Neural cell (in vitro differentiated cells): ENCODE data around the gene OPRM1. TPM values are rescaled to one million over a fixed set of nuclear protein-coding genes. Genes with fewer than 3 reads are reported as not detected.
"Not testable (repeated sequence)": the region's sequence is repeated elsewhere in the genome, so short reads cannot be mapped to it uniquely, and the experiment has no call there.

Source experiments
- H2AFZ ChIP-seq: fragments of 200-600, 300-800 bp; sonication (generic), shearing (Covaris generic); 2 replicates; pipeline ENCODE4 v1.6.0; 2014; ENCODE audit warnings: low read depth, mild to moderate bottlenecking, antibody characterized with exemption, low read length, moderate library complexity
- H3F3A ChIP-seq: fragments of 200-600 bp; shearing (Covaris generic); 2 replicates; pipeline ENCODE4 v1.6.1; 2016; ENCODE audit warnings: mild to moderate bottlenecking, moderate library complexity, mixed read lengths, antibody characterized with exemption, low read length; ENCODE audit not compliant: insufficient read depth, poor library complexity, severe bottlenecking
- H3K27ac ChIP-seq: fragments of 200-600, 300-800 bp; sonication (generic), shearing (Covaris generic); 2 replicates; pipeline ENCODE4 v1.5.1; 2014; ENCODE audit warnings: mild to moderate bottlenecking, low read length, moderate library complexity
- H3K27me3 ChIP-seq: fragments of 300-800, 200-600 bp; sonication (generic), shearing (Covaris generic); 2 replicates; pipeline ENCODE4 v1.6.0; 2014; ENCODE audit warnings: mild to moderate bottlenecking, low read depth, low read length, moderate library complexity; ENCODE audit not compliant: insufficient read depth
- H3K36me3 ChIP-seq: fragments of 300-800, 200-600 bp; sonication (generic), shearing (Covaris generic); 2 replicates; pipeline ENCODE4 v1.5.1; 2014; ENCODE audit warnings: mild to moderate bottlenecking, antibody characterized with exemption, low read length, moderate library complexity; ENCODE audit not compliant: insufficient read depth
- H3K4me2 ChIP-seq: fragments of 300-800, 200-600 bp; sonication (generic), shearing (Covaris generic); 2 replicates; pipeline ENCODE4 v1.6.0; 2014; ENCODE audit warnings: mild to moderate bottlenecking, low read length
- H3K4me3 ChIP-seq: fragments of 300-800, 200-600 bp; sonication (generic), shearing (Covaris generic); 2 replicates; pipeline ENCODE4 v1.5.1; 2014; ENCODE audit warnings: mild to moderate bottlenecking, low read length, moderate library complexity
- H3K79me2 ChIP-seq: fragments of 200-600 bp; shearing (Covaris generic); replicated peaks from 2 replicates; pipeline ENCODE4 v1.6.0; 2014; ENCODE audit warnings: mild to moderate bottlenecking, low read length, moderate library complexity; ENCODE audit not compliant: insufficient read depth
- H3K9ac ChIP-seq: fragments of 300-800, 200-600 bp; sonication (generic), shearing (Covaris generic); 2 replicates; pipeline ENCODE4 v1.6.1; 2016; ENCODE audit warnings: mild to moderate bottlenecking, low read length, mixed read lengths
- H3K9me2 ChIP-seq: fragments of 200-600 bp; shearing (Covaris generic); 2 replicates; pipeline ENCODE4 v1.6.1; 2016; ENCODE audit warnings: mild to moderate bottlenecking, low read length, mixed read lengths; ENCODE audit not compliant: insufficient read depth
- H3K9me3 ChIP-seq: fragments of 200-600, 300-800 bp; sonication (generic), shearing (Covaris generic); 2 replicates; pipeline ENCODE4 v1.6.1; 2016; ENCODE audit warnings: mild to moderate bottlenecking, mixed run types, low read length, moderate library complexity, mixed read lengths
- H4K20me1 ChIP-seq: fragments of 200-600 bp; shearing (Covaris generic); 2 replicates; pipeline ENCODE4 v1.6.1; 2016; ENCODE audit warnings: mild to moderate bottlenecking, mixed run types; ENCODE audit not compliant: insufficient read depth
- CTCF ChIP-seq: fragments of 450-650 bp; IDR thresholded peaks from 2 replicates; pipeline ENCODE4 v1.5.1; 2014; ENCODE audit warnings: antibody characterized with exemption, mild to moderate bottlenecking, moderate library complexity; ENCODE audit not compliant: poor library complexity, severe bottlenecking
- EP300 ChIP-seq: fragments of 450-650 bp; conservative IDR thresholded peaks from 2 replicates; pipeline ENCODE4 v1.6.1; 2014; ENCODE audit warnings: antibody characterized with exemption, mild to moderate bottlenecking, moderate library complexity; ENCODE audit not compliant: poor library complexity, severe bottlenecking
- EZH2 ChIP-seq: fragments of 200-600, 300-800 bp; shearing (Covaris generic), sonication (generic); IDR thresholded peaks from 2 replicates; pipeline ENCODE4 v1.6.1; 2014; ENCODE audit warnings: antibody characterized with exemption, low read length, borderline replicate concordance, mild to moderate bottlenecking; ENCODE audit not compliant: insufficient read depth, poor library complexity, severe bottlenecking
- MXI1 ChIP-seq: fragments of 450-650 bp; conservative IDR thresholded peaks from 2 replicates; pipeline ENCODE4 v1.6.1; 2014; ENCODE audit warnings: antibody characterized with exemption, mild to moderate bottlenecking; ENCODE audit not compliant: poor library complexity, severe bottlenecking
- POLR2AphosphoS5 ChIP-seq: IDR thresholded peaks from 2 replicates; pipeline ENCODE4 v1.6.1; 2012
- RAD21 ChIP-seq: fragments of 450-650 bp; conservative IDR thresholded peaks from 2 replicates; pipeline ENCODE4 v1.6.1; 2014; ENCODE audit warnings: antibody characterized with exemption, mild to moderate bottlenecking, moderate library complexity
- REST ChIP-seq: IDR thresholded peaks from 2 replicates; pipeline ENCODE4 v1.6.1; 2012; ENCODE audit warnings: borderline replicate concordance
- SMC3 ChIP-seq: fragments of 450-650 bp; conservative IDR thresholded peaks from 2 replicates; pipeline ENCODE4 v1.6.1; 2014; ENCODE audit warnings: antibody characterized with exemption, mild to moderate bottlenecking, moderate library complexity; ENCODE audit not compliant: poor library complexity
- TAF1 ChIP-seq: IDR thresholded peaks from 2 replicates; pipeline ENCODE4 v1.6.1; 2012; ENCODE audit warnings: low read depth
- polyA plus RNA-seq: library from polyadenylated mRNA; depleted of rRNA; stranded (reverse); fragments of >200 nt; gene quantifications from 2 replicates; pipeline ENCODE4 v1.2.3, GENCODE V29; 2014

The OPRM1 gene
- polyA plus RNA-seq, 1 donor from 2014 or later = 1.5 TPM

DNA sequence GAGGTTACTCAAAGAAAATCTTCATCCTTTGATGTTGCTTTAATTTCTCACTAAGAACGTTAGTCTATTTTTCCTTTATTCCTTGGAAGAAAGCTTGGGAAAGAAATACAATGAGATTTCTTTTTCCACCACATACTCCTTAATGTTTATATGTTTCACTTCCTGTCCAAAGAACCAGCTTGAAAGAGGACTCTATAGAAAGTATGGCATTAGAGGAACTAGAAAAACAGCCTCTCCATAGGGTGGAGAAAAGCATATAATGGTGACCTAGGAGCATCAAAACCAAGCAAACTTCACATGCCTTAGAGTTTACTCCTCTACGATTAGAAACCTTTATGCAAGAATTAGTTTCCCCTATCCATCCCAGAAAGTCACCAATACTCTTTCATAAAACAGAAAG is 131.1 kb downstream of the OPRM1 start:
- H3F3A ChIP-seq = no peaks in the 10 kb centered on the region
- TF ChIP-seq TAF1 = no peak
- no peak for TF ChIP-seq SMC3
- TF ChIP-seq POLR2AphosphoS5 = no peak
- TF ChIP-seq RAD21 = no peak
- TF ChIP-seq MXI1 = no peak
- TF ChIP-seq EZH2 = no peak
- no peak for TF ChIP-seq REST
- no peak for TF ChIP-seq CTCF
- no peak for TF ChIP-seq EP300
- no peak overlapping the region for H3K4me3 ChIP-seq
- no peaks in the 10 kb centered on the region for H3K9me3 ChIP-seq
- H3K9ac ChIP-seq = no peak overlapping the region
- H4K20me1 ChIP-seq = no peaks in the 10 kb centered on the region
- H3K9me2 ChIP-seq = no peaks in the 10 kb centered on the region
- H2AFZ ChIP-seq = no peak overlapping the region
- H3K27ac ChIP-seq = no peak overlapping the region
- no peak overlapping the region for H3K4me2 ChIP-seq
- no peaks in the 10 kb centered on the region for H3K27me3 ChIP-seq
- H3K79me2 ChIP-seq = no peaks in the 10 kb centered on the region
- H3K36me3 ChIP-seq = no peaks in the 10 kb centered on the region

GRCh38 chr6:154172393-154172792 is 133.4 kb downstream of the OPRM1 start:
- not testable (repeated sequence) for H3K9ac ChIP-seq, H3K27ac ChIP-seq, H3F3A ChIP-seq, H3K36me3 ChIP-seq, H3K27me3 ChIP-seq, H4K20me1 ChIP-seq, H3K9me3 ChIP-seq, H3K4me2 ChIP-seq, H3K9me2 ChIP-seq, H3K4me3 ChIP-seq, H3K79me2 ChIP-seq, H2AFZ ChIP-seq

DNA sequence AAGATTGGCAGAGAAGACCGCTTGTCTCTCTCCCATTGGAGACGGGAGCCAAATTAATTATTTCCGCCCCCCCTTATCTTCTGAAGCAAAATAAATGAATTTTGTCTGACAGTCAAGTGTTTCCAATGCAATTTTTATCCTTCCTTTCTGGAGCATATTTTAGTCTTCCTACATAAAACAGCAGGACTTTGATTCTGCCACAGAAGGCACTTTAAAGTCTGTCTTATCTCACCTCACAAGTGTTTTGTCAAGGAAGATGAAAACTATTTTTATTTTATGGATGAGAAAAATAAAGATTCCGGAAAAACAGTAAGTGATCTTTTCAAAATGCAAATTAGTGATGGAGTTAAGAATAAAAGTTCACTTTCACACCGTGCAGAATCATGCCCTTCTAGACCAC is 140.4 kb downstream of the OPRM1 start:
- Histone ChIP-seq H3K9me3 (no peaks in the 10 kb centered on the region), H3F3A (no peaks in the 10 kb centered on the region), H3K27ac (no peak overlapping the region), H3K36me3 (no peaks in the 10 kb centered on the region), H3K4me2 (no peak overlapping the region), H3K9me2 (no peaks in the 10 kb centered on the region), H3K79me2 (no peaks in the 10 kb centered on the region), H2AFZ (no peak overlapping the region), H3K27me3 (no peaks in the 10 kb centered on the region), H3K9ac (no peak overlapping the region), H4K20me1 (no peaks in the 10 kb centered on the region), H3K4me3 (no peak overlapping the region)
- TF ChIP-seq POLR2AphosphoS5 = no peak
- TF ChIP-seq EZH2 = no peak
- TF ChIP-seq RAD21 = no peak
- no peak for TF ChIP-seq MXI1
- TF ChIP-seq CTCF = no peak
- no peak for TF ChIP-seq EP300
- no peak for TF ChIP-seq SMC3
- no peak for TF ChIP-seq TAF1
- TF ChIP-seq REST = no peak
